GM20431 (cell line): ENCODE data around the gene UNC119B.

Experiments
- in situ Hi-C: fragments of 300-500 bp; cut with MseI, MboI; formaldehyde crosslinking; loops from one replicate; pipeline ENCODE4 v1.15.0; 2020; ENCODE audit warnings: low sequenced_read_pairs; ENCODE audit not compliant: unreplicated experiment

Gene UNC119B

DNA sequence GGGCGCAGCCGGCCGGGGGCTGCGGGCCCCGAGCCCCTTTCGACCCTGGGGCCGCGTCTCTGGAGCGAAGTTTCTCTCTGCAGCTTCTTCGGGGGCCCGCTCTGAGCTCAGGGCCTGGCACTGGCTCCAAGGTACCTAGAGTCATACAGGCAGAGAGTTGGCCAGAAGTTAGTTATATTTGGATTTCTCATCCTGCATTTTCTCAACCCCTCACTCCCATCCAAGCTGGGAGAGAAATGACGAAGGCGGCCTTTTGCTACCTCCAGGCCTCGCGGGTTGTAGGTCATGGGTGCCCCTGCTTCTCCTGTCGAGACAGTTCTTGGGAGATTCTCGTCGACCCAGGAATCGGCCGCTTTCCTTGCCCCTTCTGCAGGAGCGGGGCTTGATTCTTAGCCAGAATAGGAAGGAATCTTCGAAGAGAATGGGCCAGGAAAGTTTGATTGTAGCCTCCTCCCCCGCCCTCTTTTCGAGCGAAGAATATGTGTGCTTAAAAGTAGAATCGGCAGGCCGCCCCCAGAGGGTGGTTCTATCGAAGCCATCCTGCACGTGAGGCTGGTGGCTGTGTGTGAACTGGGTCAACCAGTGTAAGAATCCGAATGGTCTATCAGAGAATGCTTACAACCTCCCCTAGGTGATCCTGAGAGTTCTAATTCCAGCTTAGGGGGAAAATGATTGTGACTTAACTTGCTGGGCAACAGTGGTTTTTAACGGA, 22.5 kb upstream of the UNC119B start:
- in situ Hi-C loops = no loop called here

GRCh38 chr12:120688527-120689071, 21.7 kb upstream of the UNC119B start:
- in situ Hi-C loops = no loop called here

- in situ Hi-C loops = no loop called here
Measured at GRCh38 chr12:120689397-120690082, 20.7 kb upstream of the UNC119B start.

GRCh38 chr12:120690083-120690450, 20.2 kb upstream of the UNC119B start:
- in situ Hi-C loops = no loop called here

- in situ Hi-C loops = no loop called here
Measured at GRCh38 chr12:120690978-120691377, 19.3 kb upstream of the UNC119B start.

GRCh38 chr12:120692524-120693033, 17.7 kb upstream of the UNC119B start:
- in situ Hi-C loops = no loop called here

GRCh38 chr12:120693848-120694247, 16.4 kb upstream of the UNC119B start:
- in situ Hi-C loops = no loop called here

DNA sequence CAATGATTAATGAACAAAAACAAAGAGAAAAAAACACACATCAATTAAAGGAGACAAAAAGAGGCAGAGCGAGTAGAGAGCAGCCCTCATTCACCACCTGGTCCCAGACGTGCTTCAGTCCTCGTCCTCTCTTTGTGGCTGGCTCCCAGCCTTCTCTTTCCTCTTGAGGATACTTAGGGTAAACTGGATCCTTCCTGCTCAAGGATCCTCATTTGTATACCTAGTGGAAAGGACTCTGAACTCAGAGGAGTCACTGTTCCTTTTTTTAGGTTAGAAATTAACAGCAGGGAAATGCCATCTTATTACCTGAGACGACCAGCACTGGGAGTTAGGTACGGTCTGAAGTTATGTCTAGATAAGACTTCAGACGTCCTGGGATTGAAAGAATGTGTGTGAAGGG, 13.6 kb upstream of the UNC119B start:
- in situ Hi-C loops = no loop called here

DNA sequence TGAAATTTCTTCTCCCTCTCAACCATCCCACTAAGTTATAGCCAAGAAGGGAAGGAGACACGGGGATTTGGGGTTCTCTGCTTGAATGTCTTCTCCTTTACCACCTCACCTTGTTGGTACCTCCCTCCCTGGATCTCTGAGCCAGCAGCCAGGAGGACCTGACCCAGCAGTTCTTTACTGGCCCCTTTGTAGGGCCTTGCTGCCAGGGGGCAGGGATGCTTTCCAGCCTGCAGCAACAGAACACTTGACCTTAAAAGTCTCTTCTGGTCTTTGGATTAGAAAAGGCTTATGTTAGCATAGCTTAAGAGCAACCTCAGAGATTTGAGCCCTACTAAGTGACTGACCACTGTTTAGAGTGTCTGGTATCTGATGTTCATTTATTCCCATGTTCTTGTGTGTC, 12.9 kb upstream of the UNC119B start:
- in situ Hi-C loops = no loop called here

GRCh38 chr12:120698665-120699064, 11.6 kb upstream of the UNC119B start:
- in situ Hi-C loops = no loop called here

DNA sequence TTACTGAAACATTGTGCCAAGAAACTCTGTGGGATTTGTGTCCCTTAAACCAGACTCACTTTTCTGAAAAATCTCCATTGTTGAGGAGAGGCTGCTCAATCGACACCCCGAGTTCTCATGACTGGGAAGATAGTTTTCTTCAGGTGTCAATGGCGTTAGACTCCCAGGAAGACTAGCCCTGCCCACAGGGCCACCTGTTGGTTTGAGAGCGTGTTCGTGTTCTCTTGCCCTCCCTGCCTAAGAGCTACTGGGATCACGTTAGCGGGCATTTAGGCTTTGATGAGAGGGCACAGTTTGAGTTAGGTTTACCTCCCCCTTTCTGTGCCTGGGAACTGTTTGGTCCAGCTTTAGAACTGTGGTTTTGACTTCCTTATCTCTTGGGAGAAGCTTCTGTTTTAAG, 10.7 kb upstream of the UNC119B start:
- in situ Hi-C loops = no loop called here

DNA sequence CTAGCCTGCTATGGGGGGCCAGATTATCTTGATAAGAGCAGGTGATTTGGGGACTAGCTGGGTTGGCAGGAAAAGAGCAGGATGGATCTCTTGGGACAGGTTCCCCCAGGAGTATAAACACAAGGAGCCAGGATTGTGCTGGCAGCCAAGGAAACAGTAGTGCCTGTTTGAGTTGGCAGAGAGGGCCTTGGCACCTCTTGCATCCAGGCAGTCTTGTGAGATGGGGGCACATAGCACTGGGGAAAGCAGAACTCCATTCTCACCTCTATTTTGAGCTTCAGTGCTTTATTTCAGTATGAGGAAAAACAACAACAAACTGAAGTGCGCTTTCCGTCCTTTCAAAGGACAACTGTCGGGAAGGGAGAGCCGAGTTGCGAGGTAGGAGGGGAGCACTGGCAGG, 9.4 kb upstream of the UNC119B start:
- in situ Hi-C loops = no loop called here

DNA sequence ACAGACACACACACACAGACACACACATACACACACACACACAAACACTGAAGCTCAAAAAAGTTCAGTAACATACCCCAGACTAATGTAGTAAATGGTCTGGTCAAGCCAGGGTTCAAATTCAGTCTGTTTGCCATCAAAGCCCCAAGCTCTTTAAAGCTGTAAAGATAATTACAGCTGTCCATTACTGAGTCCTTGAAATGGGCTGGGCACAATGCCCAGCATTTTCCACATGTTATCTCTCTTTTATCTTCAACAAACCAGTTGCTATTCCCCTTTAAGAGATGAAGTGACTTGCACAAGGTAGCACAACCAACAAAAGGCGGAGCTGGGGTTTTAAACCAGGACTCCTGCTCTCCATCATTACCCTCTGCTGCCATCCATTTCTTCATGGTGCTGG, 7.6 kb upstream of the UNC119B start:
- in situ Hi-C loops = no loop called here

DNA sequence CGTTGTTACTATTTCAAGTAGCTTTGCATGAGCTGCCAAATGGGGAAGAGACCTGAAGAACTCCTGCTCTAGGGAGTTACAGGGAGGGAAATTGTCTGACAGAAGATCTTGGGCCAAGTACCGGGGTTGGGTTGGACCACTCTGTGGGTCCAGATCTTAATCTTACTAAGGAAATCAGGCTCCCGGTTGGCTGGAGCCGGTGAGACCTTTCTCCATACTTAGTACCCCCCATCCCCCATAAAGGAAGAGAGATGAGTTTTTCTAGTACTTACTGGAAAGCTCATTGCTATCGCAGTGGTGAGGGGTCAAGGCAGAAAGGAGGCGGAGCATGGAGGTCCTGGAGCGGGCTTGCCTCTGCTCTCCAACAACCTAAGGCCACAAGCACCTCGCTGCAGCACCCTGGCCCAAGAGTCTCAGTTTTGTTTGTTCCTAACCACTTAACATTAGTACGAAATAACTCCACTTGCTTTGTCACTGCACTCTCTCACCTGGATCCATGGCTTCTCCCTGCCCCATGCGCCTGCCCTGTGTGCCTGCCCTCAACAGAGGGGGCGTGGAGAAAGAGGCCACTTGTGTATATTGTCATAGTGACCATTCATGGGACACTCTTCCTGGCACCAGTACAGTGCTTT, 6.8 kb upstream of the UNC119B start:
- in situ Hi-C loops = no loop called here

DNA sequence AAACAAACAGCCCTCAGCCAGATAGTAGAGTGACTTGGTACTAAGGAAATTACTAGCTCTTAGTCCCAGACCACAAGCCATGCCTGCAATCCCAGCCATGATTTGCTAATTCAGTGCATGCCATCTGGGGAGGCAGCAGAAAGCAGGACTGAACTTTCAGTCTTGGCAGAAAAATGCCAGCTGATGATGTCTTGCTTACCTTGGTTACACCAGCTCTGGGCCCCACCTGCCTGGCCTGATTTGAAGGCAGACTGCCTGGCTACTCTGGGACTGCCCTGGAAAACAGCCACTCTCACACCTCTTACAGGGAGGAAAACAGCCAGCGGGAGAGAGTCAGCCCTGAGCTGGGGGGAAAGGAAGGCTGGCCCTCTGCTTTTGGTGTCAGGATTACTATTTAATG, 4.6 kb upstream of the UNC119B start:
- in situ Hi-C loops = no loop called here

DNA sequence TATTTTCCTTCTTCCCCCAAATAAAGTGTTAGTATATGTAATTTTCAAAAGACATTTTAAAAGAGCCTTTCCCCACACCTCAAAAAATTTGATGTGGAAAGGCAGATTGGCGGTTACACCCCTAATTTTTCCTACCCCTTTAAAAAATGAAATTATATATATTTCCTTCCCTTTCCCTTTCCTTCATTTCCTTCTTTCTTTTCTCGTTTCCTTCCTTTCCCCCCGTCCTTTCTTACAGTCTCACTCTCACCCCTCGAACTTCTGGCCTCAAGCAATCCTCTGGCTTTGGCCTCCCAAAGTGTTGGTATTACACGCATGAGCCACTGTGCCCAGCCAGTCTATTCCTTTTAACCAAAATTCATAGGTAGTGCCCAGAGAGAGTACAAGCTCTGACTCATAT, 4.2 kb upstream of the UNC119B start:
- in situ Hi-C loops = no loop called here

DNA sequence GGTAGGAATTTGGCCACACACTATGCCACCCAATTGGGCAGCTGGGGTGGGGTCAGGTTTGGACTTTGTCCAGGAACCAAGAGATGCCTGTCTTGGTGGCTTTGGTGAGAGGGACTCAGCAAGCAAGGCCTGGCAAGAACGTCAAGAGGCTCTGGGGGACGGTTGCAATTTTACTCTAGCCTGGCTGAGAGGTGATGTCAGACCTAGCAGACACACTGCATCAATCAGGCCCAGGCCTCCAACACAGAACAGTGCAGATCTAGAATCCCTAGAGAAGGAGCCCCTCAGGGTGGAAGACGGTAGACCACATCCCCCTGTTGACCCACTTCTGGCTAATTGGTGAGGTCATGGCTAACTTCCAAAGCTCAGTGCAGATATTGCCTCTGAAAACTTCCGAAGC, 1.6 kb upstream of the UNC119B start:
- in situ Hi-C loops = no loop called here

DNA sequence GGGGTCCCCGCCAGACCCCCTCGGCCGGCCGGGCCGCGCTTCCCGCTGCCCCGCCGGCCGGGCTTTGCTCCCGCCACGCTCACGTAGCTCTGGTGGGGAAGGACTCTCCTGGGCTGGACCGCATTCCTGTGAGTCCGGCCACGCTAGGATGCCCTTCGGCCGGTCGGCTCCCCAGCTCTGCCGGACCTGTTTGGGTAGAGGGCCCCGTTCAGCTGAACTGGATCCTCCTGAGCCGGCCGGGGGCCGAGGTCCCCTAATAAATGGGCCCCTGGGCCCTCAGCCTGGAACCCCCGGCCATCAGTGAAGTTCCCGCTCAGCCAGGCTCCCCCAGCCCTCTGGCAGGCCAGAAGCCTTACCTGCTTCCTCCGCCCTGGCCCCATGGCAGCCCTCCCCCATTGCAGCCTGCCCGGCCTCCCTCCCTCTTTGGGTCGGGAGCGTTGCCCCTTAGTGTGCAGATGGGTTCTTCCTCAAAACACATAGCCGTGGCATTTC, 593 bp downstream of the UNC119B start:
- in situ Hi-C loops = no loop called here

- in situ Hi-C loops = no loop called here
Measured at GRCh38 chr12:120711411-120711810, 1.2 kb downstream of the UNC119B start.

DNA sequence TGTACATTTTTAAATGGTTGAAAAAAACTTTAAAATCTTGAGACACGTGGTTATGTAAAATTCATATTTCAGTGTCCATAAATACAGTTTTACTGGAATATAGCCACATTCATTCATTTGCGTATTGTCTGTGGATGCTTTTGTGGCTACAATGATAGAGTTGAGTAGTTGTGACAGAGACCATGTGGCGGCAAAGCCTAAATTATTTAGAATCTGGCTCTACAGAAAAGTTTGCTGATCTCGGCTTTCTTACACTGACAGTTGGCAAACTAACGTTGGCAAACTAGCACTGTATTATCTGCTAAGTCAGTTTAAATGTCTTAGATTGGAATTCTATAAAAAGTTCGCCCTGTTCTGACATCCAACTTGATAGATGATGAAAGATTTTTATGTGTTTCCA, 2.4 kb downstream of the UNC119B start:
- in situ Hi-C loops = no loop called here
